ENCODE results near the gene KIF17.
A peak's percentile ranks its signal among the peaks of the same experiment; 100 is the strongest.

- TF ChIP-seq CTCF (IDR thresholded peaks at IDR 0.05; ENCODE audit: insufficient read depth, low read depth, low read length) (no peak), EZH2 (IDR thresholded peaks at IDR 0.05; ENCODE audit: insufficient read depth, low read length) (peak; percentile 39)
Measured at GRCh38 chr1:20729155-20729931, 11.5 kb upstream of the KIF17 start.
